DMS153 treated with DMSO at 0.1 percent for 48 hours (cell line): Measurements from ENCODE around the gene MOK.

Experiments used
- DNase-seq: peaks from one replicate; lab custom pipeline; 2025; ENCODE audit not compliant: unreplicated experiment; lab: John Stamatoyannopoulos, UW

MOK gene

DNA sequence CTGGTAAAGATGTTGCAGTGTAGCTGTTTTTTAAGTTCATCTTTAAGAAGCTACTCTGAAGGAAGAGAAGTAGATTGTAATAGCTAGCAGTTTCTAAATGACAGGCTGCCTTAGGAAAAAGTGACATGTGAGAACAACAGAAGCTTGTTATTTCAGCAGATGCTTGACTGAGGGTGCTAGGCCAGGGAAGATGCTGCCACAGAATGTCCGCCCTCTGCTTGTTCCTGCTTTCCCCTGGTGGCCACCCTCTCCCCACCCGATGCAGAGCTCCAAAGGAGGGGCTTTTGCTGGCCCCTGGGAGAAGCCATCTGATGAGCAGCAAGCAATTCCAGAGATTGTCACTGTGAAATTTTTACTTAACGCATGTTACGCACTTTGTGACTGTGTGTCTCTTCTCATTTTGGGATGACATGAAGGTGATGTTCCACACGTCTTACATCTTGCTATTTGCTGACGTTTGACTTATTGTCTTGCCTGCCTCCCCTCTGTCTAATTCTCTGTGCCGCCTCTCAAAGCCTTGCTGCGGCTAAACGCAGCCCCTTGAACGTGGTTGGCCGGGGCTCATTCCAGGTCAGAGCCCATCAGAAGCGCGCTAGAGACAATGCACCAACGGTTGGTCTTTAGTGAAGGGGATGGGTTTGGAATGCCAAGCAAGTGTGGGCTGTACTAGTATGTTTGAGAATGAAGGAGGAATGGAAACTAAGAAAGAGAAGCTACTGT, 120.5 kb downstream of the MOK start:
- DNase-seq: no peak

DNA sequence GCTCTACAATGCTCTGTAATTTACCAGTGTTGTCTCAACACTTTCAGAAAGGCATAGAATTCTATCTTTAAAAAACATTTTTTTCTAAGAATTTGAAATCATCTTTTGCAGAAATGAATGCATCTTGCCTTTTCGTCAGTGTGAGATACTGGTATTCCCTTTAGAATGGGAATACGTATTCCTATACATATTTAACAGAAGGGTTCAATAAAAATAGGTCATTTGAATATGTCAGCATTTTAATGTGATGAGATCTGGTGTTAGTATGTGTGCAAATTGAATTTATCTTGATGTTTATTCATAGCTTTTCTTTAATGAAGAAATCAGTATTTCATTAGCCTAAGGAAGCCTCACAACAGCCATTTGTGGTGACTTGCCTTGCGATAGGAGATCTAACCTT, 121.1 kb downstream of the MOK start:
- DNase-seq: no peak

DNA sequence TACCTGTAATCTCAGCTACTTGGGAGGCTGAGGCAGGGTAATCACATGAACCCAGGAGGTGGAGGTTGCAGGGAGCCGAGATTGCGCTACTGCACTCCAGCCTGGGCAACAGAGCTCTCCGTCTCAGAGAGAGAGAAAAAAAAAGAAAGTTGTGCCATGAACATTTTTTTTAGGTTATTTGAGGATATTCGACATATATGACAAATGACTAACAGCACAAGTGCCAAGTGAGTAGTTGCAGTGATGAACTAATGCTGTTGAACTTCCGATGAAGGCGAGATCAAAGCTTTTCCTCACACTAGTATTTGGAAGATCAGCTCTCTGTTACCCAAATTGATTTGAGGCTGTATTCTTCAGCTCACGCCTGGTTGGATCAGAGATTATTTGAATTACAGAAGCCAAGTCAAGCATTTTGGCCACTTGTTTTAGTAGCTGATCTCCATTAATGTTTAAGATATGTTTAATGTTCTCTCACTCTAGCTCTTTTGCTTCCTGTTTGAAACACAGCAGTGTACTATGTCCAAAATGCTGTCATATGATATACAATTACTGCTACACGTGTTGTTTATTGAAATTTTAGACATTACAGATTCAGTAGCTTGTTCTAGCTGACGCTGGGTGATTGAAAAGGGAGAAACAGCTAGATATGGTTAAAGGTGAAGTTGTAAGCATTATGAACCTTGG, 121.9 kb downstream of the MOK start:
- no peak for DNase-seq

DNA sequence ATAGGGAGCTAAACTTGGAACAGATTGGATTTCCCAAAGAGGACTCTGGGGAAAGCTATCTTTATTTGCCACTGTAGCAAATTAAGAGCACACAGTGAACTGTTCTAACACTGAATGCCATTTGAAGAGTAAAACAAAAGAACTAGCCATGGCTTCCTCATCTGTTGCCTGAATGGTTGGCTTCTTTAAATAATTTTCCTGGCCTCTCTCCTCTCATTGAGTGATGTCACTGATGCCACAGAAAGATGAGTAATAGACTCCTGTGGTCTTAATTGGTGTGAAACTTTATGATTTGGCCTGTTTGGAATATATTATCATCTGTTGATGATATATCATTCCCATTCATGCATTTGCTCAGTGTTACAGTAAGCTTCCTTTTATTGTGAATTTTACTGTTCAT, 122.8 kb downstream of the MOK start:
- no peak for DNase-seq

DNA sequence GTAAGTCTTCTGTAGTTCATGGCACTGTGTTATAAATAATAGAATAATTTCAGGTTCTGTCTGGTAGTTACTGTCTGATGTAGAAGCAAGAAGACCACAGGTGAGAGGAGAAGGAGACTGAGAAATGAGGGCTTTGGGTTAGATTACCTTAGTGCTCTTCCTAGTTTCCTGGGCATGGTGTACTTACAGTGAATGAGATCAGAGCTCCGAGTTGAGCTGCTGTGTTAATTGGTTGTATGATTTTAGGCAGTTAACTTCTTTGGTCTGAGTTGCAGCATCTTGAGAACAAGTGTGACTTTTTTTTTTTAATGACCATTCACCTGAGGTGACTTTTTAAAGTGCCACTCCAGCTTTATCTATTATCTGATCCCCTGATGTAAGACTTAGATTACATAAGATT, 123.8 kb downstream of the MOK start:
- DNase-seq: no peak

DNA sequence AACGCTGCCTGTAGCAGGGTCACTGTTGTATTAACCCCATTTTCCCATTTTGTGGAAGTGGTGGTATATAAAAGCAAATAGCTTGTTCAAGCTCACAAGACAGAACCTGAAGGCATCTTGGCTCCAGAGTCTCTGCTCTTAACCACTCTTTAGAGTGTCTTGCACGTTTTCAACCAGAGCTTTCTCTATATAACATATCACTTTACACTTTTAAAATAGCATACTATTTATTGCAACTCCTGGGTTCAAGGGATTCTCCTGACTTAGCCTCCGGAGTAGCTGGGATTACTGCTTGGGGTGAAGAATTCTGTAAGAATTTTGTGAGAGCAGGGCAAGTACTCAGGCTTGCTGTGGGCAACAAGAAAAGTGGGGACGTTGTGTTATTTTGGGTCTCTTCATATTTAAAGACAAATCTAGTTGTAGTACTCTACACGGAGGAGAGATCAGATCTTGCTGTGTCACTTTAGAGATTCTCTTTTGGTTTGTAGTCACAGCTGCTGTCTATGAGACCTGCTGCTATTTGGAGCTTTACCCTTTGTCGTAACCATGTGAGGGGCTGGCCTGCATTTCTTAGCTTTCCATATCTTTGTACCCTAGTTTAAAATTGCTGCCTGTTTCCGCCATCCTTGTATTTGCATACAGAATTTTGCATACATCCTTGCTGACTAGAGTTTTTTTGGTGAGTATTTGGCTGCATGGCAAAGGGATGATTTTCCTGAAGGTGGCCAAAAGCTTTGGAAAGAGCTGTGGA, 124.5 kb downstream of the MOK start:
- DNase-seq: no peak
